ENCODE results near the gene MMP1. TPM values are rescaled to one million over a fixed set of nuclear protein-coding genes. Genes with fewer than 3 reads are reported as not detected.

Gene MMP1
- total RNA-seq, 1 experiment from 2014 or later = not detected

GRCh38 chr11:102812188-102812587 is 14.2 kb upstream of the MMP1 start:
- no peak overlapping the region for H2BK15ac ChIP-seq (ENCODE audit: low read depth, low read length)
- H2BK5ac ChIP-seq (ENCODE audit: insufficient read length, low read length) = no peak overlapping the region
- H3T11ph ChIP-seq (ENCODE audit: low read length) = no peak overlapping the region
- H2BK120ac ChIP-seq (ENCODE audit: low read depth, low read length, poor library complexity, severe bottlenecking) = no peak overlapping the region
- no peak overlapping the region for H3K4me2 ChIP-seq (ENCODE audit: insufficient read depth, insufficient read length, low read length)
- H3K4ac ChIP-seq (ENCODE audit: low read depth, low read length) = no peak overlapping the region
- Mint-ChIP-seq H3K27ac (no peak overlapping the region), H3K4me1 (peaks cover 11 to 16% of the 10 kb centered on the region in 2 experiments), H3K27me3 (ENCODE audit: low read depth) (no peaks in the 10 kb centered on the region; the same call in 1 of the 2 replicates), H3K36me3 (ENCODE audit: insufficient read depth in 1 of 3, low read depth in 3 of 3) (peaks cover 0 to 6% (median 3%) of the 10 kb centered on the region in 3 experiments; a peak in 2 of 7 replicates), H3K9me3 (peaks cover 8 to 9% of the 10 kb centered on the region in 2 experiments; a peak in 4 of 5 replicates), H3K4me3 (no peak overlapping the region)
- WGBS (ENCODE audit: extremely low coverage, insufficient read length, low lambda C conversion rate) = no CpG with 5 or more reads among the region's 3 CpGs
- no peaks in the 10 kb centered on the region for H4K20me1 ChIP-seq (ENCODE audit: control insufficient read depth, insufficient read depth, insufficient read length)
- H3K9me3 ChIP-seq (ENCODE audit: control insufficient read depth, low read depth, low read length) = no peaks in the 10 kb centered on the region
- H3K14ac ChIP-seq (ENCODE audit: insufficient read depth, low read length) = no peak overlapping the region
- H4K5ac ChIP-seq (ENCODE audit: insufficient read length, low read depth, low read length) = no peak overlapping the region
- H3K27ac ChIP-seq (ENCODE audit: insufficient read length, low read depth, low read length) = no peak overlapping the region
- no peak overlapping the region for H3K23ac ChIP-seq (ENCODE audit: insufficient read length, low read depth, low read length)
- DNase-seq = no peak
- H2AFZ ChIP-seq (ENCODE audit: low read length) = no peak overlapping the region
- H3K79me2 ChIP-seq (ENCODE audit: insufficient read depth, low read length) = no peaks in the 10 kb centered on the region
- no peak overlapping the region for H3K18ac ChIP-seq (ENCODE audit: insufficient read length, low read depth, low read length)
- no peak overlapping the region for H4K8ac ChIP-seq (replicated peaks; ENCODE audit: insufficient read length, low read depth, low read length)
- no peaks in the 10 kb centered on the region for H3K27me3 ChIP-seq (ENCODE audit: insufficient read depth, low read length)
- no peak overlapping the region for H4K91ac ChIP-seq (ENCODE audit: insufficient read length, low read depth, low read length)
- no peak overlapping the region for H2BK20ac ChIP-seq (ENCODE audit: low read depth, low read length, poor library complexity, severe bottlenecking)
- no peak for TF ChIP-seq CTCF (conservative IDR thresholded peaks at IDR 0.05)
- no peak overlapping the region for H3K9ac ChIP-seq (ENCODE audit: extremely low read depth, insufficient read length, low read length)
- H3K56ac ChIP-seq (ENCODE audit: insufficient read length, low read depth, low read length) = no peak overlapping the region
- H3K23me2 ChIP-seq (ENCODE audit: insufficient read length, low read depth, low read length, poor library complexity, severe bottlenecking) = no peaks in the 10 kb centered on the region
- no peaks in the 10 kb centered on the region for H3K79me1 ChIP-seq (ENCODE audit: insufficient read depth, low read depth, low read length, poor library complexity, severe bottlenecking)
- H3K4me1 ChIP-seq (ENCODE audit: insufficient read depth, low read length) = no peaks in the 10 kb centered on the region
- H2AK5ac ChIP-seq (ENCODE audit: insufficient read length, low read length) = no peak overlapping the region
- H2BK12ac ChIP-seq (ENCODE audit: insufficient read length, low read depth, low read length) = no peak overlapping the region
